Liver (tissue), 3 donors: ENCODE results near the gene PNPLA2.

Experiments used
- TF ChIP-seq, protein P1 (sequence below): fragments of 150-350 bp; IDR thresholded peaks from 2 replicates; pipeline ENCODE4 v1.5.1; 2017; ENCODE audit warnings: improper control_type of control experiment, low read depth, low read length; ENCODE audit not compliant: missing input control
- TF ChIP-seq, protein P2 (sequence below): IDR thresholded peaks from 2 replicates; pipeline ENCODE4 v1.6.1; 2016; ENCODE audit warnings: antibody characterized with exemption
- donor health status: healthy.
- donor health status: healthy.

DNA sequence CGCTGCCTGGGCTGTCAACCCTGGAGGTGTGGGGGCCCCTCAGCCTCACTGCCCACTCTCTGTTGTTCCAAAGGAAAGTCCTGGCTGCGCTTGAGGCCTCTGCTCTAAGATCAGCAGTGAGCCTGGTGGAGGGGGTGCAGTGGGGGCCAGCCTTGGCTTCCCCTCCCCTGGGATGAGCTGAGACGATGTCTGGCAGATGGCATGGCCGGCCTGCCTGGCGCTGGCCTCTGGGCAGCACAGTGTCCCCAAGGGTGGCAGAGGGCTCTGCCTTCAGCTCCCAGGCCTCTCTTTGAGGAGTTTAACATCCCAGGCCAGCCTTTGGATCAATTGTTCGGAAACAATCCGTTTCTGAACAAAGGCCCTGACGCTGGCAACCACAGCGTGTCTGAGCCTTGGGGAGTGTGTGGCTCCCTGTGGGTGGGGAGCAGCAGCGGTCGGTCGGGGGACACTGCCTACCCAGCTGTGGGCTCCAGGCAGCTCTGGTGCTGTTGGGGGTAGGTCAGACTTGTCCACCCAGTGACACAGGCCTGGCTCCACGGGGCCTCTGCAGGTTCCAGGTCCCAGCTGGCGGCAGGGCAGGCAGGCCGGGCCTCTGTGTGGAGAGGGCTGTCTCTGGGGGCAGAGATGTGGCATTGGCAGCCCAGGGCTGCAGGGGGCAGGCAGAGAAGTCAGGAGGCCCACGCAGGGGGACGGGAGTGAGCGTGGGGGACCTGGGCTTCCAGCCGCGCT is 36.1 kb downstream of the PNPLA2 start:
- TF ChIP-seq, protein P1, sequence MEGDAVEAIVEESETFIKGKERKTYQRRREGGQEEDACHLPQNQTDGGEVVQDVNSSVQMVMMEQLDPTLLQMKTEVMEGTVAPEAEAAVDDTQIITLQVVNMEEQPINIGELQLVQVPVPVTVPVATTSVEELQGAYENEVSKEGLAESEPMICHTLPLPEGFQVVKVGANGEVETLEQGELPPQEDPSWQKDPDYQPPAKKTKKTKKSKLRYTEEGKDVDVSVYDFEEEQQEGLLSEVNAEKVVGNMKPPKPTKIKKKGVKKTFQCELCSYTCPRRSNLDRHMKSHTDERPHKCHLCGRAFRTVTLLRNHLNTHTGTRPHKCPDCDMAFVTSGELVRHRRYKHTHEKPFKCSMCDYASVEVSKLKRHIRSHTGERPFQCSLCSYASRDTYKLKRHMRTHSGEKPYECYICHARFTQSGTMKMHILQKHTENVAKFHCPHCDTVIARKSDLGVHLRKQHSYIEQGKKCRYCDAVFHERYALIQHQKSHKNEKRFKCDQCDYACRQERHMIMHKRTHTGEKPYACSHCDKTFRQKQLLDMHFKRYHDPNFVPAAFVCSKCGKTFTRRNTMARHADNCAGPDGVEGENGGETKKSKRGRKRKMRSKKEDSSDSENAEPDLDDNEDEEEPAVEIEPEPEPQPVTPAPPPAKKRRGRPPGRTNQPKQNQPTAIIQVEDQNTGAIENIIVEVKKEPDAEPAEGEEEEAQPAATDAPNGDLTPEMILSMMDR, result no peak
- TF ChIP-seq, protein P2, sequence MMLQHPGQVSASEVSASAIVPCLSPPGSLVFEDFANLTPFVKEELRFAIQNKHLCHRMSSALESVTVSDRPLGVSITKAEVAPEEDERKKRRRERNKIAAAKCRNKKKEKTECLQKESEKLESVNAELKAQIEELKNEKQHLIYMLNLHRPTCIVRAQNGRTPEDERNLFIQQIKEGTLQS, result no peak
